Ammon's horn (tissue), 1 donor: ENCODE results near the gene PLA2G12A.
"Not testable (repeated sequence)": the region's sequence is repeated elsewhere in the genome, so short reads cannot be mapped to it uniquely, and the experiment has no call there.

ENCODE experiments used
- DNase-seq: peaks from one replicate; pipeline ENCODE4 v3.0.0-alpha.2; 2016; ENCODE audit warnings: low spot score

PLA2G12A gene

DNA sequence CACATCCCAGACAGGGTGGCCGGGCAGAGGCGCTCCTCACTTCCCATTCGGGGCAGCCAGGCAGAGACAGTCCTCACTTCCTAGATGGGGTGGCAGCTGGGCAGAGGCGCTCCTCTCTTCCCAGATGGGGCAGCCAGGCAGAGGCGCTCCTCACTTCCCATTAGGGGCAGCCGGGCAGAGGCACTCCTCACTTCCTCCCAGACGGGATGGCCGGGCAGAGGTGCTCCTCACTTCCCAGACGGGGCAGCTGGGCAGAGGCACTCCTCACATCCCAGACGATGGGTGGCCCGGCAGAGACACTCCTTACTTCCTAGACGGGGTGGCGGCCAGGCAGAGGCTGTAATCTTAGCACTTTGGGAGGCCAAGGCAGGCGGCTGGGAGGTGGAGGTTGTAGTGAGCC lies 50.9 kb downstream of the PLA2G12A start:
- DNase-seq = not testable (repeated sequence)

GRCh38 chr4:109678472-109678871 lies 51.4 kb downstream of the PLA2G12A start:
- not testable (repeated sequence) for DNase-seq

GRCh38 chr4:109676886-109677285 lies 53.0 kb downstream of the PLA2G12A start:
- no peak for DNase-seq

DNA sequence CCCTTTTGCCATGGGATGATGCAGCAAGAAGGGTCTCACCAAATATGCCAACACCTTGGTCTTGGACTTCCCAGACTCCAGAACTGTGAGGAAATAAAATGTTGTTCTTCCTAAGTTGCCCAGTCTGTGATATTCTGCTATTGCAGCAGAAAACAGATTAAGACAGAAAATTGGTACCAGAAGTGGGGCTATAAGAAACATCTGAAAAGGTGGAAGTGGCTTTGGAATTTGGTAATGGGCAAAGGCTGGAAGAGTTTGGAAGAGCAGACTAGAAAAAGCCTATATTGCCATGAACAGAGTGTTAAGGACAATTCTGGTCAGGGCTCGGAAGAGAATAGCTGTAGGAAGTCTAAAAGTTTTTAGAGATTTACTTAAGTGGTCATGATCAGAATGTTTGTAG lies 54.0 kb downstream of the PLA2G12A start:
- no peak for DNase-seq

DNA sequence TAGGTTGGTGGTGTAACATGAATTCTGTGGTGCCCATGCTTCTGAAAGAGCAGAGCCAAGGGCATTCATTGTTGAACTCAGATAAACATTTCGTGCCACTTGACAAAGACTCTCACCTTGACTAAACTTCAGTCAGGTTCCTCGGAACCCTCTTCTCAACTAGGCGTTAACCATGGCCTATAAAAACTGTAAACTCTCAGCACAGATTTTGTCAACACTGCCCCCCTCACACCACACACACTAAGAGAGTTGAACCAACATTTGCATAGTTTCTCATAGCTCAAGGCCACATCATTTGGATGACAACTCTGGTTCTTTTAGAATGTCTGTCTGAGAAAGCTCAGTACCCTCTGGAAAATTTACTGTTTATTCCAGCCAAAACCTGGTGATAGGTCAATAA lies 54.7 kb downstream of the PLA2G12A start:
- no peak for DNase-seq

DNA sequence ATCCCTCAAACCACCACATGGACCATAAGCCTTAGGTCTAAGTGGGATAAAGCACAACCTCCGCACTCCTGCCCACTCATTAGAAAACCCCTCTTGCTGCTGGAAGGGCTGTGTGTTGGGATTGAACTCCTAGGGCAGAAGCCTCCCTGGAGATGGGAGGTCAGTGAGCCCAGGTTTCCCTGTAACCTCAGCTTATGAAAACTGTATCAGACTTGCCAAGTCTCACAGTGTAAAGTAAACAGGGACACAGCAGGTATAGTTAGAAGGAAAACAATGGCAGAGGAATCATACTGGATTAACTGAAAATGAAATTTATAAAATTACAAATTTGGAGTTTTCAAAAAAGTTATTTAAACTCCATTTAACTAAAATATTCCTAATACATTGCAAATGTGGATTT lies 56.6 kb downstream of the PLA2G12A start:
- DNase-seq = no peak

GRCh38 chr4:109672169-109672930 lies 57.5 kb downstream of the PLA2G12A start:
- no peak for DNase-seq

DNA sequence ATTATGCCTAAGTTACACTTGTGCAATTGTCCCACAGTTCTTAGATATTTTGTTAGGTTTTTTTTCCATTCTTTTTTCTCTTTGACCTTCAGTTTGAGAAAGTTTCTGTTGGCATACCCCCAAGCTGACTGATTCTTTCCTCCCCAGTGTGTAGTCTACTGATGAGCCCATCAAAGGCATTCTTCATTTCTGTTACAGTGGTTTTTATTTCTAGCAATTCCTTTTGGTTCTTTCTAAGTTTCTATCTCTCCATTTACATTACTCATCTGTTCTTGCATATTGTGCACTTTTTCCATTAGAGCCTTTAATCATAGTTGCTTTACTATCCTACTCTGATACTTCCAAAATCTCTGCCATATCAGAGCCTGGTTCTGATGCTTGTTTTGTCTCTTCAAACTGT lies 58.5 kb downstream of the PLA2G12A start:
- DNase-seq = no peak

DNA sequence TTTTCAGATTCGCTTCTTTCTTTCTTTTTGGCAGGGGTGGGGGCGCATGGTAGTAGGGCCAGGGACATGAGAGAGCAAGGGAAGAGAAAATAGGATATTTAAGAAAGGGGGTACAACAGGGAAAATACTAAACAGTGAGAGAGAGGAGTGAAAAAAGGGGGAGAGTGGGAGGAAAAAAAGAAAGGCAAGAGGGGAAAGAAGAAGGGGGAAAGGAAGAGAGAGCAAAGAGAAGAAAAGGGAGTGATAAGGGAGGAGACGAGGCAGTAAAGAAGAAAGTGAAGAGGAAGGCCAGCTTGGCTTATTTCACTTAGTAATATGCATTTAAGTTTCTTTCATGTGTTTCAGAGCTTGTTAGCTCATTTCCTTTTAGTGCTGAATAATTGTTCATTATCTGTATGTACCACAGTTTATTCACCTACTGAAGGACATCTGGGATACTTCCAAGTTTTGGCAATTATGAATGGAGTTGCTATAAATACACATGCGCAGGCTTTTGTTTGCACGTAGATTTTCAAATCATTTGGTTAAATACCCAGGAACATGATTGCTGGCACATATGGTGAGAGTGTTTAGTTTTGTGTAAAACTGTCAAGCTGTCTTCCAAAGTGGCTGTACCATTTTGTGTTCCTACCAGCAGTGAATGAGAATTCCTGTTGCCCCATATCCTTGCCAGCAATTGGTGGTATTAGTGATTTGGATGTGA lies 63.9 kb downstream of the PLA2G12A start:
- peak; percentile 12 for DNase-seq

- peak; percentile 53 for DNase-seq
Observed at GRCh38 chr4:109662771-109663170, 67.1 kb downstream of the PLA2G12A start.

- DNase-seq = no peak
Observed at GRCh38 chr4:109662116-109662515, 67.8 kb downstream of the PLA2G12A start.
